Muscle layer of duodenum (tissue), 2 donors: ENCODE measurements around the gene FGF7.

ENCODE experiments used
- H3K27ac ChIP-seq: one replicate; pipeline ENCODE4 v1.7.0; 2013; ENCODE audit warnings: mild to moderate bottlenecking, low read length
- H3K27me3 ChIP-seq: one replicate; pipeline ENCODE4 v1.7.0; 2013; ENCODE audit warnings: low read depth, mild to moderate bottlenecking, control low read depth, low read length
- H3K36me3 ChIP-seq, 2 donors: one replicate each; pipeline ENCODE4 v1.7.0; 2013; ENCODE audit warnings: low read length in 2 of 2, control low read depth in 1 of 2, mild to moderate bottlenecking in 1 of 2; ENCODE audit not compliant: insufficient read depth in 2 of 2, control insufficient read depth in 1 of 2
- H3K4me1 ChIP-seq, 2 donors: one replicate each; pipeline ENCODE4 v1.7.0; 2013; ENCODE audit warnings: low read length in 2 of 2, mild to moderate bottlenecking in 2 of 2, control low read depth in 1 of 2, moderate library complexity in 1 of 2; ENCODE audit not compliant: insufficient read depth in 2 of 2, control insufficient read depth in 1 of 2
- H3K4me3 ChIP-seq, 2 donors: one replicate each; pipeline ENCODE4 v1.7.0; 2013; ENCODE audit warnings: low read length in 2 of 2, low read depth in 1 of 2, mild to moderate bottlenecking in 1 of 2
- H3K9me3 ChIP-seq, 2 donors: one replicate each; pipeline ENCODE4 v1.7.0; 2013; ENCODE audit warnings: low read length in 2 of 2, control low read depth in 1 of 2, mild to moderate bottlenecking in 1 of 2; ENCODE audit not compliant: control insufficient read depth in 1 of 2
- donor health status: healthy.

The FGF7 gene

DNA sequence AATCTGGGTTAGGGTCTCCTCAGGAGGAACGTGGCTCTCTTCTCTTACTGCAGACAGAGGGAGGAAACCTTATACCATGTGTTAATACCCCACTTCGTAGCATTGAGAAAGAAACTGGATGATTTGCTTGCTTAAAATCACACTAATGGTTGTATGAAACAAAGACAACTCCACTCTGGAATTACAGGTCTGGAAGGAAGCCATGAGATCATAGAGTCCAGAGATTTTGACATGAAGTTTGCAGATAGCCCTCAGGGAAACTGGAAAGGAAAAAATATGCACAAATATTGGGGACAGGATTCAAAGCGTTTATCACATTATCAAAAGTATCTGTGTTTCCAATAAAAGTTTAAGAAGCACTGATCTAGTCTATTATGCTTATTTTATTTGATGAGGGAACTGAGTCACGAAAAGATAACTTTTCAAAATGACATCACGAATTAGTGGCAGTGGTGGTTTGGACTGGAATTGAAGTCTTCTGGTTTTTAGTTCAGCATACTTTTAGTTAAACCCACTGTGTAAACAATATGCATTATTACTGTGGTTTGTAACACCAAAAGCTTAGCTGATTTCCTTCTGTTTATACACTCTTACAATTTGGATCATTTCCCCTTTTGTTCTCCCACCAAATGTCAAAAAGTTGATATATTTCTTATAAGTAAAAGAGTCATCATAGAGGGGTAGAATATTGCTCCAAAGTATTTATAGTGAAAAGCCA is 16.8 kb downstream of the FGF7 start:
- Histone ChIP-seq H3K27me3 (no peaks in the 10 kb centered on the region), H3K9me3 (no peaks in the 10 kb centered on the region), H3K4me1 (peaks cover 11 to 21% of the 10 kb centered on the region in 2 donors), H3K36me3 (peaks cover 0 to 5% of the 10 kb centered on the region in 2 donors), H3K4me3 (no peak overlapping the region), H3K27ac (no peak overlapping the region)

DNA sequence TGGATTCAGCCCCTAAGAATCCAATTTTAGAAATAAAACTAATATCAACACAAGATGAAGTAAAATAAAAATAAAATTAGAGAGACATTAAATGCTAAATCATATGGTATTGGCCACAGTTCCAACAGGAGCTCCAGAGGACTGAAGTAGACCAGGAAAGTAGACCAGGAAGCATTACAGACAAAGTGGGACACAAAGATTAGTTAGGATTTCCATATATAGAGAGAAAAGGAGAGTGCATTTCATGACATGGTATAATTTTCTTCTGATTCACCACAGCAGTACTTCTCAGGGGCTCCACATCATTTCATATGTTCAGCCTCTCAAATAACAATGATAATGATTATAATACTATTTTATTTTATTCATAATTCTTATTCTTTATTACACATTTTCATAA is 18.3 kb downstream of the FGF7 start:
- Histone ChIP-seq H3K36me3 (peaks cover 0 to 5% of the 10 kb centered on the region in 2 donors), H3K27me3 (no peaks in the 10 kb centered on the region), H3K9me3 (no peaks in the 10 kb centered on the region), H3K27ac (peak overlapping the region; percentile 15), H3K4me3 (no peak overlapping the region), H3K4me1 (peaks cover 11 to 15% of the 10 kb centered on the region in 2 donors)

DNA sequence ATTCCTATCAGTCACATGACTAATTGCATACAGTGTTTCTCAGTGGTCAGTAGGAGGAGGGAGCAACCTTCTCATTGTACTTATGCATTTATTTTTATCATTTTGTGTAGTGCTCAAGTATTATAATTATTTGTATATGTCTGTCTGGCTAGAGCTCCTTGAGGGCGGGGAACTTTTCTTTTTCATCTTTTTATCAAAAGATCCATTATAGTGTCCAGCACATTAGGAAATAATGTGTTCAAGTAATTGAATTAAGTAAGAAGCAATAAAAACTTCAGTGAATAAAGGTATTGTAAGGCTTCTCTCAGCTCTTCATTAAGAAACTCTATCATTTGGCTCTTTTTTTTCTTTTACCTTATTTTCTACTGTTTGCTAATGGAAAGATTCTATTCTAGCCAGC is 18.8 kb downstream of the FGF7 start:
- H3K9me3 ChIP-seq = no peaks in the 10 kb centered on the region
- peaks cover 0 to 5% of the 10 kb centered on the region in 2 donors for H3K36me3 ChIP-seq
- no peak overlapping the region for H3K27ac ChIP-seq
- no peaks in the 10 kb centered on the region for H3K27me3 ChIP-seq
- peaks cover 11 to 15% of the 10 kb centered on the region in 2 donors for H3K4me1 ChIP-seq
- no peak overlapping the region for H3K4me3 ChIP-seq

DNA sequence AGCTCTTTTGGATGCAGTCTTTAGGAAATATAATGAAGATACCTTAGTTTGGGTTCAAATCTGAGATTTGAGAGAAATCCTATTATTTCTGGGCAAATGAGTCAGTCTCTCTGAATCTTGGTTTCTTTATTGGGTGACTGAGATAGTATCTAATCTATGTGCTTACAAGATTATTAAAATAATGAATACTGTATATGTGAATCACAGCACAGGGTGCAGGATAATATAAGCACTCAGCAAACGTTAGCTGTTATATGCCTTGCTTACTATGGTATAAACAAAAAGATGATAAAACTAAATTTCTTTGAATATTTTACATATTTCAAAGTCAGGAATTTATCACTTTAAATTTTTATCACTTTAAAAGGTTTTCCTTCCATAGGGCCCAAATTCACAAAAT is 29.6 kb downstream of the FGF7 start:
- H3K9me3 ChIP-seq = no peaks in the 10 kb centered on the region
- no peaks in the 10 kb centered on the region for H3K36me3 ChIP-seq
- H3K27ac ChIP-seq = no peak overlapping the region

DNA sequence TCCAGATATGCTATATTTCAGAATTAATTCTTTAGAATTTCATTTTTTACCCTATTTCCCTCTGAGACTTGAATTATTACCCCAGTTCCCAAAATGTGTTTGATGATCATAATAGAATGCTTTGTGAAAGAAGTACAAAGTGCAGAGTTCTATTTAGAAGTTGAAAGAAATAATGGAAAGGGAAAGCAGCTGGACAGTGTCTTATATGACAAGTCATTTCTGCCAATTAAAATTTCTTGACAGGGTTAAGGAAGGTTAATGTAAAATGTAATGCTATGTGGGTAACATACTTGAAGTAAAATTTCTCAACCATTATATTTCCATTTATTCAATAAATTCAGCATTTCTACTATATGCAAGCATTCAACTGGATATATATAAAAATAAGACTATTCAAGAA is 33.1 kb downstream of the FGF7 start:
- H3K27me3 ChIP-seq = no peaks in the 10 kb centered on the region
- peaks cover 0 to 11% of the 10 kb centered on the region in 2 donors for H3K4me1 ChIP-seq
- H3K4me3 ChIP-seq = no peak overlapping the region
- H3K27ac ChIP-seq = peak overlapping the region; percentile 10
- H3K9me3 ChIP-seq = no peaks in the 10 kb centered on the region
- H3K36me3 ChIP-seq = no peaks in the 10 kb centered on the region

More for the DNA sequence above, 29.6 kb downstream of the FGF7 start:
- Histone ChIP-seq H3K4me3 (no peak overlapping the region), H3K4me1 (peaks cover 0 to 13% of the 10 kb centered on the region in 2 donors), H3K27me3 (no peaks in the 10 kb centered on the region)

DNA sequence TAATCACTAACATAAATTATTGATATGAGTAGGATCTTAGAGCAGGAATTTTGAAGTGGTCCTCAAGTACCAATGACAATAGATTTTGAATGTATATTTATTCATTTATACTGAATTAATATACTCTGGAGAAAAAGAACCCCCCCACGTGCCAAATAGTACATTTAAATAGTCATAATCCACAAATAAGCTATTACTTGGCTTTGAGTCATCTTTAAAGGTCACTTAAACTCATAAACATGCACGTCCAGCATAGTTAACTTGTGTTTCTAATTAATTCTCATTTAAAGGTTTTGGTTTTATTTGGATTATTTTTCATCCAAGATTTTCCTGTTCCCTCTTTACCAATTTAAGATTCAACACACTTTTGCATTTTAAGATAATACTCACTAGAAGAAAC is 35.1 kb downstream of the FGF7 start:
- Histone ChIP-seq H3K4me1 (peaks cover 0 to 15% of the 10 kb centered on the region in 2 donors), H3K4me3 (no peak overlapping the region), H3K27ac (peak overlapping the region; percentile 46), H3K27me3 (no peaks in the 10 kb centered on the region), H3K36me3 (no peaks in the 10 kb centered on the region), H3K9me3 (no peaks in the 10 kb centered on the region)

DNA sequence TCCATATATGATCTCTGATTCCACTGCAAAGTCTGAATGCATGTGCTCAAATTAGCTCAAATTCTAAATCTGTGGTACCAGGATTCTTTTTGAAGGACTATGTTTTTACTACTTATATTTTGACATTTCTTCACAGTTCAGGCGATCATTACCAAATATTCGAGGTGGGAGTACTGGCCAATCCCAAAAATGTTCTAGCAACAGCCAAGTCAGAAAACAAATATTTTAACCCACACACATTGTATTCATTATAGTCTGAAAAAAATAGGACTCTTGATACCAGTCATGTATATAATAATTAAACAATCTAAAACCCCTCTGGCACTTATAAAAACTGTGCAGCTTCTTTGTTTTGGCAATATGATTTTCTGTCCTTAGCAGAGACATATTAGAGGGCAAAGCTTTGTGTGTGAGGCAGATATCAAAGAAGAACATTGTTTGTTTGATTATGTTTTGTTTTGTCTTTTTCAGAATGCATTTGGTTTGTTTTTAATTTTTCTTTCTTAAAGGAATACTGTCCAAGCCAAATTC is 37.4 kb downstream of the FGF7 start:
- Histone ChIP-seq H3K4me3 (no peak overlapping the region), H3K27ac (no peak overlapping the region)

DNA sequence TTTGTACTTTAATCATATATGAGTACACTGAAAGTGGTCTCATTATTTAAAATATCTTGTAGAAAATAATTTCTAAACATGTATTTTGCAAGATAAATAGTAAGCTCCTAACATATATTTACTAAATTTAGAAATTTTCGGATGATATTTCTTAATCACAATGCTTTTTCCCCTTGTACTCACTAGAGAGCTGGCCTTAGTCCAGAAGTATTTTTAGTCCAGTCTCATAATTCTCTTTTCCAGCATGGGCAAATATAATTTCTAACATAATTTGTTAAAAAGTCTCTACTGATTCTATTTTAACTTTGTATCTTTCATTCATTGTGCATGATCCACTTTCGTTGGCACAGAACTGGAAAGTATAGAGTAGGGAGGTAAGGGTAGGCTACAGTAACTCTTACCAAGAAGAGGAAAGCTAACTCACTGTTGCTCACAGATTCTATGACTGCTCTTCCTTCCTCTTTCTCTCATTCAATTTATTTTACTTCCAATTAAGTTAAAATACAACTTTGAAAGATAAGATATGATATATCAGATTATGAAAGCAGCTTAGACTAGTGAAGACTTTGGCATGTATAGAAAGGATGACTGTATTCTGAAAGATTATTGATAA is 39.3 kb downstream of the FGF7 start:
- Histone ChIP-seq H3K4me1 (peaks cover 0 to 12% of the 10 kb centered on the region in 2 donors), H3K9me3 (no peaks in the 10 kb centered on the region), H3K36me3 (no peaks in the 10 kb centered on the region), H3K27me3 (no peaks in the 10 kb centered on the region), H3K4me3 (no peak overlapping the region), H3K27ac (no peak overlapping the region)

More for the DNA sequence above, 37.4 kb downstream of the FGF7 start:
- Histone ChIP-seq H3K36me3 (no peaks in the 10 kb centered on the region), H3K9me3 (no peaks in the 10 kb centered on the region), H3K4me1 (peaks cover 0 to 17% of the 10 kb centered on the region in 2 donors), H3K27me3 (no peaks in the 10 kb centered on the region)

DNA sequence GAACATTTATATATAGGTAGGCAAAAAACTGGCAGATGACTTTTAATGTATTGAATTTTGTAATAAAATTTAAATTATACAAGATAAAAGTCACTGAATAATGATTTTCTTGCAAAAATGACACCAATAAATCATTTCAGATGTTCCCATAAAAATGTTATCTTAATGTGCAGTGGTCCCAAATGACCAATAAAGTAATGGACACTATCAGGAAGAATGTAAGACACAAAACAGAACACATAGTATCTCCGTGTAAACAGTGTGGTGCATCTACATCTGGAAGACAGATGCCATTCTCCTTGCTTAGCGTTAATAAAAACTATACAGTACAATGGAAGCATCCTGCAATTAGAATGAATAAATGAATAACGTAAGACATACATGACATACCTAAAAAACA is 41.5 kb downstream of the FGF7 start:
- Histone ChIP-seq H3K27ac (no peak overlapping the region), H3K27me3 (no peaks in the 10 kb centered on the region), H3K36me3 (no peaks in the 10 kb centered on the region), H3K4me1 (peaks cover 0 to 12% of the 10 kb centered on the region in 2 donors), H3K9me3 (no peaks in the 10 kb centered on the region), H3K4me3 (no peak overlapping the region)

DNA sequence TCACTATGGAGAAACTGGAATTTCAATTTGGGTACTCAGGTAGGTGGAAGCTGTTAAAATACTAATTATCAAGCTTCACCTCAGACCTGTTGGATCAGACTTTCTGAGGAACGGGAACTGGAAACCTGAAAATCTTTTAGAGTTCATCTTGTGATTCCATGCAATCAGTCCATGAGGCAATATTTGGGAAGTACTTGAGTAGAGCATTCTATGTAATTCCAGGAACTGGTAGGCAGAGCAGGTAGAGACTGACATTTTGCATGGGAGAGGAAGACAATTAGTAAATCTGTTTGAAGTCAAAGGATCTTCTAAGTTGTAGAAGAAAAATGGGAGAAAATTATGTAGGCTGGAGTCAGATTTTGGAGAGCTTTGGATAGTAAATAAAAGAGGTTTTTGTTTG is 43.1 kb downstream of the FGF7 start:
- peaks cover 0 to 9% of the 10 kb centered on the region in 2 donors for H3K4me1 ChIP-seq
- H3K36me3 ChIP-seq = no peaks in the 10 kb centered on the region
- no peaks in the 10 kb centered on the region for H3K9me3 ChIP-seq
- H3K27me3 ChIP-seq = no peaks in the 10 kb centered on the region
- peak overlapping the region; percentile 3 for H3K27ac ChIP-seq
- no peak overlapping the region for H3K4me3 ChIP-seq

DNA sequence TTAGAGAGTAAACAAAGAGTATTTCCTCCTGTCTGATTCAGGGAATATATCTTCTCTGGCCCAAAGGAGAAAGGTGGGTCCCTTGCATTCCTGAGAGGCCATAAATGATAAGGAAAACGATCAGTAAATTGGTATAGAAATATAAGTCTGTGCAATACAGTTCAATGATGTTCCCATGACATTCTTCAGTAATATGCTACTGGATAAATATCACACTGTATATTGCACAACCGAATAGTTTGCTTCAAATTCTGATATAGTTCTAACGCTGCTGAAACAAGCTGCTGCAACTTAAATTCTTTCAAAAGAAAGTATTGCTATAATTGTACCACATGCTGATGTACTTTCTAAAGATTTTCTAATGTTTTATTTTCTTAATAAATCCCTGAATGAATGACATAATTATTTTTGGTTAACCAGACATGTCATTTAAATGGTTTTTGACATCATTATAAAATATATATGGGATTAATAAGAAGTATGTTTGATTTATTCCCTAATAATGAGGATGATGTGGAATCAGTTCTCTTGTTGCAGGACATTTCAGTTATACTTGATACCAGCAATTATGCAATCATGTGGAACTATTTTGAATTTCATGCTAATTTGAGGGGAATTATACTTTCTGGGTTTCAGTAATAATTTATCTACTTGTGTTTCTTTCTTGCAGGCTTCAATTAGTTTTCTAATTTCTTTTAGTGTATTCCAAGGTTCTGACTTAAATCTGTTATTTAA is 44.9 kb downstream of the FGF7 start:
- H3K4me1 ChIP-seq = peaks cover 0 to 9% of the 10 kb centered on the region in 2 donors
- no peak overlapping the region for H3K27ac ChIP-seq
- H3K27me3 ChIP-seq = no peaks in the 10 kb centered on the region
- H3K36me3 ChIP-seq = no peaks in the 10 kb centered on the region
- peak overlapping the region in 1 of 2 donors; percentile 9 for H3K4me3 ChIP-seq
- H3K9me3 ChIP-seq = no peaks in the 10 kb centered on the region
